ENCODE measurements around the gene SMIM5.

DNA sequence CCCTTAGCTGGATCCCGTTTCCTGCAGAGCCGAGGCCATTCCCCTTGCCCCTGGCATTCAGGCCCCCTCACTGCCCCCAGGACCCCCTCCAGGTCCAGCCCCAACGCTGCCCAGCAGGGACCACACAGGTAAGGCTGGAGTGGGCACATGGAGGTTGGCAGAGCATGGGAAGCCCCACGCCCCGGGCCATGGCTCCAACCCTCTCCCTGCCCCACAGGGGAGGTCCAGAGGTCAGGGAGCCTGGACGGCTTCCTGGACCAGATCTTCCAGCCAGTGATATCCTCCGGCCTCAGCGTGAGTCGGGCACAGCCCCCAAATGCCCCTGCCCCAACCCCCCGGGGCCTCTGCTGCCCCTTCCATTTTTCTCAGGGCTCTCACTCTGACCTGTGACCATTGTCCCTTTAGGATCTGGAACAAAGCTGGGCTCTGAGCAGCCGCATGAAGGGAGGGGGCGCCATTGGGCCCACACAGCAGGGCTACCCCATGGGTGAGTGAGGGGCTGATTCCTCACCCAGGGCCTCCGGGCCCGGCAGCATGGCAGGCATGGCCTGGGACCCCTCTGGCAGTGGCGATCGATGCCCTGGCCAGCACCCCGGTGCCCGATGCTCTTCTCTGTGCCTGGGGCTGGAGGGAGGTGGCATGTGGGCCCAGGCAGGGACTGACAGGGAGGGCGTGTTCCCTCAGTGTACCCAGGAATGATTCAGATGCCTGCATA, 18.5 kb upstream of the SMIM5 start:
- TF ChIP-seq, protein P1, sequence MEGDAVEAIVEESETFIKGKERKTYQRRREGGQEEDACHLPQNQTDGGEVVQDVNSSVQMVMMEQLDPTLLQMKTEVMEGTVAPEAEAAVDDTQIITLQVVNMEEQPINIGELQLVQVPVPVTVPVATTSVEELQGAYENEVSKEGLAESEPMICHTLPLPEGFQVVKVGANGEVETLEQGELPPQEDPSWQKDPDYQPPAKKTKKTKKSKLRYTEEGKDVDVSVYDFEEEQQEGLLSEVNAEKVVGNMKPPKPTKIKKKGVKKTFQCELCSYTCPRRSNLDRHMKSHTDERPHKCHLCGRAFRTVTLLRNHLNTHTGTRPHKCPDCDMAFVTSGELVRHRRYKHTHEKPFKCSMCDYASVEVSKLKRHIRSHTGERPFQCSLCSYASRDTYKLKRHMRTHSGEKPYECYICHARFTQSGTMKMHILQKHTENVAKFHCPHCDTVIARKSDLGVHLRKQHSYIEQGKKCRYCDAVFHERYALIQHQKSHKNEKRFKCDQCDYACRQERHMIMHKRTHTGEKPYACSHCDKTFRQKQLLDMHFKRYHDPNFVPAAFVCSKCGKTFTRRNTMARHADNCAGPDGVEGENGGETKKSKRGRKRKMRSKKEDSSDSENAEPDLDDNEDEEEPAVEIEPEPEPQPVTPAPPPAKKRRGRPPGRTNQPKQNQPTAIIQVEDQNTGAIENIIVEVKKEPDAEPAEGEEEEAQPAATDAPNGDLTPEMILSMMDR (IDR thresholded peaks at IDR 0.05): no peak
- no peak for TF ChIP-seq POLR2A (IDR thresholded peaks at IDR 0.05)
